Activated CD8-positive, alpha-beta memory T cell treated with anti-CD3 and anti-CD28 coated beads, Interleukin-2, amount 50 U/mL, for 48 hours (primary cell): ENCODE measurements around the gene SIGLEC7.

Experiments used
- DNase-seq: peaks from one replicate; pipeline ENCODE4 v3.0.0-alpha.2; 2020

SIGLEC7 gene

DNA sequence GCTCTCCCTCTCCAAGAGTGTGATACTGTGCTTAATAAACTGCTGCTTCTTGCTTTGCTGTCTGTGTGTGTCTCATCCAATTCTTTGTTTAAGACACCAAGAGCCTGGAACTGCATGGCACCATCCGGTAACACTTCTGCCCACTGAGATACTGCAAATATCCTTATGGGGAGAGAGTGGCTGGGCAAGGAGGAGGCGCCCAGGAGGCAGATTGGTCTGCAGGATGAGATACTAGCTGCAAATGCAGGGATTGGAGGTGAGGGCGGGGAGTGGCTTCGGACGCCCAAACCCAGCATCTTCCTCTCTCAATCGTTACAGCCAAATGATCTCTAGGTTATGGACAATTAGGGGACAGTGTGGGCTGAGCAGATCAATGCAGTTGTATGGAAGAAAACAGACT is 1.7 kb upstream of the SIGLEC7 start:
- DNase-seq: peak; percentile 42

DNA sequence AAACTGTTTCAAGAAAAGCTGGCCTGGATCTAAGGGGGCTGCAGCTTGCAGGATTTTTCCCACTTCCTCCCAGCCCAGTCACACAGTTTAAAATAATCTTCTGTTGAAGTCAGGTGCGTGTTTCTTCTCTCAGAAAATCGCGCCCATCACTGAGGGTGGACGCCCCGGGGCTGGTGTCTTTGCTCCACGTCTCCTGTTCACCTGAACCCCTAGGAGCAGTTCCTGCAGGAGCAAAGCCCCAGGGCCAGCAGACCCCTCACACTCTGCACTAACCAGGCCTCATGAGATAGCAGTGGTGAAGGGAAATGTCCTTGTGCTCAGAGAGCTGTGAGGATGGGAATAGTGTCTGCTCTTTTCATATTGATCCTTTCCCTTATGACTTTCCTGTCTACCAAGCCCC is 920 bp upstream of the SIGLEC7 start:
- DNase-seq: peak; percentile 13

DNA sequence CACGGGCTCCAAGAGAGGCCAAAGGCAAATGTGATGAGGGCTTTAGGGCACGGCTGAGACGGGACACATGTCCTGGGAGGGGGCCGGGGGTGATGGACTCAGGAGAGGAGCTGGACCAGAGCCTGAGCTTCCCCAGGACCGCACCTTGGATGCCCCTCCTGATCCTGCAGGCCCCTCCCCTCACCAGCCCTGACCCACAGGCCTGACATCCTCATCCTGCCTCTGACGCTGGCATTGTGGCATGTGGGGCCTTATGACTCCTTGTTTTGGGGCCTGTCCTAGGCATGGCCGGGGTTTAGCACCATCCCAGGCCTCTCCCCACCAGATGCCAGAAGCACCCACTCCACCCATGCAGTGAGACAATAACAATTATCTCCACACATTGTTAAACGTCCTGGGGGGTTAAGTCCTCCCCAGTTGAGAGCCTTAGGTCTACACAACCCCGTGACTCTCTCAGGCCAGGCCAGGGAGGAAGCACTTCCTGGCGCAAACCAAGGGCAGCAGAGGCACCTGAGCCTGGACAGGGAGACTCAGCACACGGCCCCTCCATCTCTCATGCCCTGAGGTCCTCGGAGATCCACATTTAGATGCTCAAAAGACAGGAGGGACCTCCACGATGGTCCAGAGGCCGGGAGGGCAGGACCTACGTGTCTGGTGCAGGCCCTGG is 841 bp downstream of the SIGLEC7 start:
- DNase-seq: peak; percentile 32

DNA sequence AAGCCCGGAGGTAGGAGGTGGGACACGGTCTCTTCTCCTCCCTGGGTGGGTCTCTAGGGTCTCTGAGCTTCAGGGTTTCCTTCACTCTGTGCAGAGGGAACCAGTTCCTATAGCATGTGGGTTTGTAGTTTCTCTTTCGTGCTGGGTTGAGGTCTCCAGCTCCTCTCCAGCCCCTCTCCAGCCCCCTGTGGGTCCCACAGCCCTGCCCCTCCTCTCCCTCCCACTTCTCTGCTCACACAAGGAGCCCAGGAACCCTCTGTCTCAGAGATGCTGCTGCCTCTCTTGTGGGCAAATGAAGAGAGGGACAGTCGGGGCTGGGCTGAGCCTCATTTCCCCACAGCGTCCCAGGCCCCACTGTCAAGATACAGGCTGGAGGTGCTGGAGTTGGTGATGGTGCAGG is 1.4 kb downstream of the SIGLEC7 start:
- DNase-seq: no peak

DNA sequence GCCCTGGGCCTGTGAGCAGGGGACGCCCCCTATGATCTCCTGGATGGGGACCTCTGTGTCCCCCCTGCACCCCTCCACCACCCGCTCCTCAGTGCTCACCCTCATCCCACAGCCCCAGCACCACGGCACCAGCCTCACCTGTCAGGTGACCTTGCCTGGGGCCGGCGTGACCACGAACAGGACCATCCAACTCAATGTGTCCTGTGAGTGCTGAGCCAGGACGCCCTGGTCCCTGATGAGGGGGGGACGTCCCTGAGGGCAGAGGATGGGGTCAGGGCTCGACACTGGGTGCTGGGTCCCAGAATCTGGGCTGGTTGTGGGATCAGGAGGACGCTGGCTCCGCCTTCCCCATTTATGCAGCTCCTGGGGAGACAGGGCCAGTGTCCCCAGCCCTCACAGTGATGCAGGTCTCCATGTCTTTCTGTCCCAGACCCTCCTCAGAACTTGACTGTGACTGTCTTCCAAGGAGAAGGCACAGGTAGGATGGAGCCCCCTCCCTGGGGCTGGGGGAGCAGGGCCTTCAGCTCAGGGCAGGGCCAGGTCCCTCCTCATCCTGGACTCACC is 2.5 kb downstream of the SIGLEC7 start:
- no peak for DNase-seq

DNA sequence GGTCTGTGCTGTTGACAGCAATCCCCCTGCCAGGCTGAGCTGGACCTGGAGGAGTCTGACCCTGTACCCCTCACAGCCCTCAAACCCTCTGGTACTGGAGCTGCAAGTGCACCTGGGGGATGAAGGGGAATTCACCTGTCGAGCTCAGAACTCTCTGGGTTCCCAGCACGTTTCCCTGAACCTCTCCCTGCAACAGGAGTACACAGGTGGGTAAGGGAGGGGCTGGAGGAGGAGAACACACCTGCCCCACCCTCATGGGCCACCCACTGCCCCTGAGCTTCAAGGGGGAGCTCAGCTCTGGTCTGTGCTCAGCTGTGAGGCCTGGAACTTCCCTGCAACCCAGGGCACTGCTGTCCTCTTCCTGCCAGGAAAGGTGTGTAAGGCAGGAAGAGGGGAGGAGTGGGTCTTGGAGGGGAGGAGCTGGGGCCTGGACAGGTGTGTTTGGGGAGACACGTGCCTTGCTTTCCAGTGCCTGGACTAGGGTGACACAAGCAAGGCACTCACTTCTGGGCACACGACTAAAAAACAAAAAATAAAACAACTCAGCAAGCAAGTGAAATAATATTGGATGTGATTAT is 3.9 kb downstream of the SIGLEC7 start:
- no peak for DNase-seq

DNA sequence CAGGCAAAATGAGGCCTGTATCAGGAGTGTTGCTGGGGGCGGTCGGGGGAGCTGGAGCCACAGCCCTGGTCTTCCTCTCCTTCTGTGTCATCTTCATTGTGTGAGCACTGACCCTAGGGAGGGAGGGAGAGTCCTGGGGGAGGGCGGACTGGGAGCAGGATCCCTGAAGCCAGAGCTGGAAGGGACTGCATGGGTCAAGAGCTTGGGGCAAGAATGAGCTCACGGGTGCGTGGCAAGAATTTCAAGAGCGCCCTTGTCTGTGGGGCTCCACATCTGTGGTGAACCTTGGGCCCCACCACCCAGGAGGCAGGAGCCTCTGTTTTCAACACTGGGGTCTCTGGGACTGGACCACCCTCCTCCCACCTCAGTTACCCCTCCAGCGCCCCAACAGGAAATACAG is 4.7 kb downstream of the SIGLEC7 start:
- DNase-seq: no peak

DNA sequence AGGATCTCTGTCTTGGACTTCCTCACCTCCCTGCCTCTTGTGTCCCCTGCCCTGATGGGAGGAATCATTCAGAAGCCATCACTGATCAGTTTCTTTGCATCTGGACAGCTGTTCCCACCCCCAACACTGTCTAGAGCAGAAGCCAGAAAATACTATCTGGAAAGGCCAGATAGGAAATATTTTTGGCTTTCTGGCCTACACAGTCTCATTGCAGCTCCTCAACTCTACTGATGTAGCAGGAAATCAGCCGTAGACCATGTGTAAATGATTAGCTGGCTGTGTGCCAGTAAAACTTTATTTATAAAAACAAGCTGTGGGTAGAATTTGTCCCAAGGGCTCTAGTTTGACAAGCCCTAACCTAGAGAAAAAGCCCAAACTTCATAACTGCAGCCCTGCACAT is 5.6 kb downstream of the SIGLEC7 start:
- no peak for DNase-seq

DNA sequence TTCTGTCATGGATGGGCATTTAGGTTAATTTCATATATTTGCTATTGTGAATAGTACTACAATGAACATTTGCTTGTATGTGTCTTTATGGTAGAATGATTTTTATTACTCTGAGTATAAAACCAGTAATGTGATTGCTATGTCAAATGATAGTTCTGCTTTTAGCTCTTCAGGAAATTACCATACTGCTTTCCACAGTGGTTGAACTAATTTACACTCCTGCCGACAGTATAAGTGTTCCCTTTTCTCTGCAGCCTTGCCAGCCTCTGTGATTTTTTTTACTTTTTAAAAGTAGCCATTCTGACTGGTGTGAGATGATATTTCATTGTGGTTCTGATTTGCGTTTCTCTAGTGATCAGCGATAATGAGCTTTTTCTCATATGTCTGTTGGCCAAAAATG is 6.5 kb downstream of the SIGLEC7 start:
- DNase-seq: no peak

DNA sequence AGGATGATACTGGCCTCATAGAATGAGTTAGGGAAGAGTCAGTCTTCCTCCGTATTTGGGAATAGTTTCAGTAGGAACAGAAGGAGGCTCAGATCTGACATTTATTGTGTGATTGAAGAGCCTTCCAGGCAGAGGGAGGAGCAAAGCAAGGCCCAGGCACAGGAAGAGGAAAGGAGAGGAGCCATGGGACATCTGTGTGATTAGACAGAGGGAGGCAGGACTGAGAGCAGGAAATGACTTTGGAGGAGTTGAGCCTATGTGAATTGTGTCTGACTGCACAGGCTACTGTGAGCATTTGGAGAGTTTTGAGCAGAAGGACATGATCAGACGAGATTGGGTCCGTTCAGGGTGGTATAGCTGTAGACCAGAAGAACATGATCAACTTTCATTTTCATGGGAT is 8.5 kb downstream of the SIGLEC7 start:
- DNase-seq: no peak

DNA sequence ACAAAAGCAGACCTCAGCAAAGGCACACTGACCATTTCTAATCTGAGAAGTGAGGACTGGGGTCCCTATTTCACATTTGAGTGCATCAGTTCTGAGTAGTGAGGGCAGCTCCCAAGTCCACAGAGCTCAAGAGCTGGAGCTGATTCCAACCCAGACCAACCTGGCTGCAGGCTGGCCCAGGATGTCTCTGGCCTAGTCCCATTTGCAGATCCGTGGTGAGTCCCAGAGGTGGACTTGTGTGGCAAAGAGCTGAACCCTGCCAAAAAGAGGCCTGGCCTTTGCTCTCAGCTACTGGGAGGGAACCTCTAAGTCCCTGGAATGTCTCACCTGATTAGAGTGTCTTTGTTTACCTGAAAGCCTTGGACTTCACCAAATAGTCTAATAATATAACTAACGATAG is 14.6 kb downstream of the SIGLEC7 start:
- no peak for DNase-seq

DNA sequence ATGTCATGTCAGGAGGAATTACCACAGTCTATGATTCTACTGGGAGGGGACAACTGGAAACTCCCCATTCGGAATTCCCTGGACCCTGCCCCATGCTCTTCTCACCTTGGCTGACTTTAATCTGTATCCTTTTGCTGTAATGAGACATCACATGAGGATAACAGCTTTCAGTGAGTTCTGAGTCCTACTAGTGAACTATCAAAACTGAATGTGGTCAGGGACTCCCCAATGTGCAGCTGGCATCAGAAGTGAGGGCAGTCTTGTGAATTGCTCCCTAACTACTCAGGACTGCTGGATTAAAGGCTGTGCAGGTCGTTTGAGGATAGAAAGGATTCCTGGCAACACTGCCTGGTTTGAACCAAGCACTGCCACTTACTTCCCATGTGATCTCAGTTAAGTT is 15.2 kb downstream of the SIGLEC7 start:
- no peak for DNase-seq

DNA sequence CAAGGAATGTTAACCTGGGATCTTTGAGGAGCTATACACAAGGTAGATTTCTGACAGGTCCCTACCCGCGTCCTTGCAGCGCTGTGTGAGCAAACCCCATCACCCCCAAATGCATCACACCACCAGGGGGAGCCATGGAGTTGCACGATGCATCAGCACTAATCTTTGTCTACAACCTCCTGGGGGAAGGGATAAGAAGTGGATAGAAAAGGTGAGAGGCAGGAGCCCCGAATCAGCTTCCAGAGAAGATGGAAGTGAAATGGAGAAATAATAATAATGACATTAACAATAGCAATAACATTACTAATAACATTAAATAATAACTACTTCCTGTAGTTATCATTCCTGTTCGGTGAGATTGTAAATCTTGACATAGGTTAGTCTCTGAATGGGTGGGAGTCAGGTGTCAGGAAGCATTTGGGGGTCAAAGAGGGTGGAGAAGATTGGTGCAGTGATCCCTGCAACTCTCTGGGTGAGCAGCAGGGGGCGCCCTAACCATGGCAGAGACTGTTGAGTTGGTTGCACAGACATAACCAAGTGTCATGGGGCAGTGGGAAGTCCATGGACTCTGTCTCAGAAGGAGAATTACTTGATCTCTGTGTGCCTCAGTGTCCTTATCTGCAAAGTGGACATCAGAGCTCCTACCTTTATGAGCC is 16.5 kb downstream of the SIGLEC7 start:
- DNase-seq: peak; percentile 97

DNA sequence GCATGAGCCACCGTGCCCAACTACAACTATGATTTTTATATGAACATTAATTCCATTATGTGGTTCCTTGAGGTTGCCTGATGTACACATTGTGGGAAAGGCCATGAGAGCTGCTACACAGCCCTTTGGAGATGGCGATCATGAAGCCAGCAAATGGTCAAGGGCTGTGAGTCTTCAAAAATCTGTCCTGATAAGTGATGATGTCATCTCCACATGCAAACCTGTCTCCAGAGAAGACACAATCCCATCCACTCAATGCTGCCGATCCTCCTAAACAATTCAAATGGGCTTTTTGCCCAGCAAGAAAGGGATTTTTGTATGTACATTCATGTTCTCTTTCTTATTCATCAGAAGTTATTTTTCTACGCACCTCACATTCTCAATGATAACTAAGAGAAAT is 17.6 kb downstream of the SIGLEC7 start:
- DNase-seq: no peak

DNA sequence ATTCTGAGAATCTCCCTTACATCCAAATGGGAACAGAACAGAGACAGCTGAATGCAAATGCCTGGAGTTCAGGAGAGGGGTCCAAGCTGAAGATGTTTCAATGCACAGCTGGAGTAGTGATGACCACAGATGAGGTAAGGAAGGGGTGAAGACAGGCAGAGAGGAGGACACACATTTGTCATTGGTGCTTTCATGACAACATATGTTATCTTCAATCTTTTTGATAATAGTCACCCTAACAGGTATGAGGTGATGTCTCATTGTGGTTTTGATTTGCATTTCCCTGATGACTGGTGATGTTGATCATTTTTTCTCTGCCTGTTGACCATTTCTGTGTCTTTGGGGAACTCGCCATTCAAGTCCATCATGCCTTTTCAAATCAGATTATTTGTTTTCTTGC is 19.2 kb downstream of the SIGLEC7 start:
- DNase-seq: no peak

DNA sequence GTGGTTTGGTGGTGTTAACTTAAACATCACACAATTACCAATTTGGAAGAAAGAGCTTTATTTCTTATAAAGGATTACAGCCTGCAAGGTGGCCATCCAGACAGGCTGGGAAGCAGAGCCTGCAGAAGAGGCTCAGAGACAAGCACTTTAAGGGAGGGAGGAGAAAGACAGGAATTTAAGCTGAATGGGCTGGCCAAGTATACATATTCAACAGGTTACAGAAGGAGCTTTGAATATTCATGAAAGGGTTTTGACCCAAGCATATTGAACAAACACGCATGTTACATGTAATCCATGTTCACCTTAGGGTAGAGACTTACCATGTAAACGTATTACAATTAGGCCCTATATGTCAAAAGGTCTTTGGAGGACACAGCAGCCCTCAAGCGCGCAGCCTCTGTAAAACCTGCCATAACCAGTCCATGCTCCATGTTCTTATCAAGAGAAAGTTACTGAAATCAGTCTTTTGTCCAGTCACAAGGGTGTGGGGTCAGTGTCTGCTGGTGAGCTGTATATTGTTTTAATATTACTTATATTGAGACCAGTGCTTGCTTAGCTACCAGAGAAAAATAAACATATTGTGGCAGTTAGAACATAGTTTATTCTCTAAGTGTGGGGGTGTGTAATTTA is 19.9 kb downstream of the SIGLEC7 start:
- no peak for DNase-seq

DNA sequence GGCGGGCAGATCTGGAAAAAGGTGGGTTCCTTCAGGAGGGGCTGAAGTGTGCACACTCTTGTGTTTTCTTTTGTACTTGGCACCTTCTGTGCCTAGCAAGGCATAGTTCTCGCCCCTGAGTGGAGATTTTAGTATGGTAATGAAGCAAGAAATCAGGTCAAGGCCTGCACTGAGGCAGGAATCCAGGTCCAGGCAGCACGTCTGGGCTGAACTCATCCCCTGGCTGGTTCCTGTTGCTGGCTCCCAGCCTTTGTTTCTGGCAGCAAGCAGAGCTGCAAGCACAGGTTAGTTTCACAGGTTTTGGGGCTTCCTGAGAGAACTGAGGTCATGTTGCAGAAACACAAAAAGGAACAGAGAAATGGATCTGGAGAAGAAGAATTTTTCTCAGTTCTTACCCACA is 21.2 kb downstream of the SIGLEC7 start:
- no peak for DNase-seq

DNA sequence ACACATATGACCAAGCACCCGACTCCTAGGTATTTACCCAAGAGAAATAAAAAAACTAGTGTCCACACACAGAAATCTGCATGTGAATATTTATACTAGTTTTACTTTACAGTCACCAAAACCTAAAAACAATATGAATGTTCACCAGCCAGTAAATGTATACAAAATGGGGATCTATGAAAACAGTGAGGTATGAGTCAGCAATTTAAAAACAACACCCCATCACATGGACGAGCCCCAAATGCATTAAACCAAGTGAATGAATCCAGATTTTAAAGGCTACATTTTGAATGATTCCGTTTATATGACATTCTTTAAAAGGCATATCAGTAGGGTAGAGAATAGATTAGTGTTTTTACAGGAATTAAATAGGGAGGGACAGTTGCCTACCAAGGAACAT is 22.1 kb downstream of the SIGLEC7 start:
- no peak for DNase-seq

DNA sequence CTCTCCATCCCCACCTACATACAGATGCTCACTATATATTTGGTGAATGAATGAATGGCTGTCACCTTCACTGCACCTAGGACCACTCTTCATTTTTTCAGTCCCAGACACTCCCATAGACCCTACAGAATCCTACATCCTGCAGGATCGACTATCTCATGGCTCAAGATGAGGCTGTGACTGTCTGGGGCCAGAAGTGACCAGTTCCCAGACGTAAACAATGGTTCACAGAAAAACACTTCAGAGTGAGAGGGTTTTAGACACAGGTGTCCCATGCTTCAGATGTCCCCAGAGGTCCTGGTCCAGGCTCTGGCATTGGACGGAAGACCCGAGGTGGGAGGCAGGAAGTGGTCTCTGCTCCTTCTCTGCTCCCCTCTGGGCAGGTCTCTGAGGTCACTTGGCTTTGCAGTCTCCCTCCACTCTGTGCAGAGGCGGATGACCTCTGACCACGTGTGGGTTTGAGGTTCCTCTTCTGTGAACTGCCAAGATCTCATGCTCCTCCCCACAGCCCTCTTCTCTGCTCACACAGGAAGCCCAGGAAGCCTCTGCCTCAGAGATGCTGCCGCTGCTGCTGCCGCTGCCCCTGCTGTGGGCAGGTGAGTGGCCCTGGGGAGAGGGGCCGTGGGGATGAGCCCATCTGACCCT is 24.9 kb downstream of the SIGLEC7 start:
- no peak for DNase-seq

DNA sequence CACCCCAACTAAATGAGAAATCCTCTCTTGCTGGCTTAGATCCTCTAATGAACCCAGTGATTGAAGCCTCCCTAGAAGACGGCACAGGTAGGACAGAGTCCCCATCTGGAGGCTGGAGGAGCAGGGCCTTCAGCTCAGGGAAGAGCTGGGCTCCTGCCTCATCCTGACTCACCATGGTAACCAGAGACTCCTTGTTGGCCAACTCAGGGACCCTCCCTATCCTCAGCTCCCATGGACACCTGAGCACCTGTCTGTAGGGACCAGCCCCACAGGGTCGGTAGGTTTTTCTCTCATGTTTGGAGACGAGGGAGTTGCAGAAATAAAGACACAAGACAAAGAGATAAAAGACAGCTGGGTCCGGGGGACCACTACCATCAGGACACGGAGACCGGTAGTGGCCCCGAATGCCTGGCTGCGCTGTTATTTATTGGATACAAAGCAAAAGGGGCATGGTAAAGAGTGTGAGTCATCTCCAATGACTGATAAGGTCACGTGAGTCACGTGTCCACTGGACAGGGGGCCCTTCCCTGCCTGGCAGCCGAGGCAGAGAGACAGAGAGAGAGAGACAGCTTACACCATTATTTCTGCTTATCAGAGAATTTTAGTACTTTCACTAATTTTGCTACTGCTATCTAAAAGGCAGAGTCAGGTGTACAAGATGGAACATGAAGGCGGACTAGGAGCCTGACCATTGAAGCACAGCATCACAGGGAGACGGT is 26.6 kb downstream of the SIGLEC7 start:
- no peak for DNase-seq

DNA sequence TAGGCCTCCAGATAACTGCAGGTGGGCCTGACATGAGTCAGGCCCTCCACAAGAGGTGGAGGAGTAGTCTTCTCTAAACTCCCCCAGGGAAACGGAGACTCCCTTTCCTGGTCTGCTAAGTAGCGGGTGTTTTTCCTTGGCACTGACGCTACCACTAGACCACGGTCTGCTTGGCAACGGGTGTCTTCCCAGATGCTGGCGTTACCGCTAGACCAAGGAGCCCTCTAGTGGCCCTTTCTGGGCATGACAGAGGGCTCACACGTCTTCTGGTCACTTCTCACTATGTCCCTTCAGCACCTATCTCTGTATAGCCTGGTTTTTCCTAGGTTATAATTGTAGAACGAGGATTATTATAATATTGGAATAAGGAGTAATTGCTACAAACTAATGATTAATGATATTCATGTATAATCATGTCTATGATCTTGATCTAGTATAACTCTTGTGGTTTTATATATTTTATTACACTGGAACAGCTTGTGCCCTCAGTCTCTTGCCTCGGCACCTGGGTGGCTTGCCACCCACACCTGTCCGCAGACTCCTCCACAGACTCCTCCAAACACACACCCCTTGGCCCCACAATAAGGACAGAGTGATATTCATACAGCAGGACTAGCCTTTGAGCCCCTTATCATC is 27.3 kb downstream of the SIGLEC7 start:
- peak; percentile 83 for DNase-seq

DNA sequence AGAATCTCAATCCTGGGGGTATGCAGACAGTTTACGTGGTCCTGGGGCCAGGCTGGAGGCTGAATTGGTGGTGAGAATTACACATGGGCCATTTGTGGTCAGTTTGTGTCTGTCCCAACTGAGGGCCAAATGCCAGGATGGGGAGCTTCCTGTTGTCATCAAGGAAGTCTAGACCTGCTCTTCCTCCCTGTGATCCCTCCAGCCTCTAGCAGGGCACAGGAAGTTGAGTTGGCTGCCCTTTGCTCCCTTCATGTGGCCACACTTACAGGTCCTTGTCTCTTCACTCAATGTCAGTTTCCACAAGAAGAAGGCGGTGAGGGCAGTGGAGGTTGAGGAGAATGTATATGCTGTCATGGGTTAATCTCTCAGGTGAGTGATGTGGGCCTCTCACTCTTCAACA is 30.1 kb downstream of the SIGLEC7 start:
- no peak for DNase-seq
